Ectodermal cell (in vitro differentiated cells): Measurements from ENCODE around the gene CDH4.
"Not testable (repeated sequence)": the region's sequence is repeated elsewhere in the genome, so short reads cannot be mapped to it uniquely, and the experiment has no call there.

Experiments used
- H3K27ac ChIP-seq: 2 replicates; pipeline ENCODE4 v1.7.0; 2013; ENCODE audit warnings: mild to moderate bottlenecking, low read depth, low read length; ENCODE audit not compliant: insufficient read depth, poor library complexity, severe bottlenecking
- H3K27me3 ChIP-seq: 2 replicates; pipeline ENCODE4 v1.7.0; 2013; ENCODE audit warnings: mild to moderate bottlenecking, low read length; ENCODE audit not compliant: insufficient read depth, control insufficient read depth, poor library complexity, severe bottlenecking
- H3K36me3 ChIP-seq: one replicate; pipeline ENCODE4 v1.7.0; 2013; ENCODE audit warnings: low read length; ENCODE audit not compliant: control insufficient read depth, insufficient read depth
- H3K4me1 ChIP-seq: one replicate; pipeline ENCODE4 v1.7.0; 2013; ENCODE audit warnings: low read length; ENCODE audit not compliant: control insufficient read depth, insufficient read depth
- H3K4me3 ChIP-seq: 2 replicates; pipeline ENCODE4 v1.7.0; 2013; ENCODE audit warnings: low read depth, low read length, control low read depth; ENCODE audit not compliant: insufficient read depth
- H3K9me3 ChIP-seq: 2 replicates; pipeline ENCODE4 v1.7.0; 2013; ENCODE audit warnings: mild to moderate bottlenecking, low read length, moderate library complexity; ENCODE audit not compliant: control insufficient read depth
- WGBS, 2 experiments: methylation state at CpG; one replicate each; pipeline ENCODE4 v1.1.7; 2013; ENCODE audit warnings: missing lambda C conversion rate in 2 of 2; 5-methylcytosine and 5-hydroxymethylcytosine counted together

The CDH4 gene

GRCh38 chr20:61262514-61262913 is 10.5 kb downstream of the CDH4 start:
- Histone ChIP-seq H3K27me3 (no peaks in the 10 kb centered on the region), H3K36me3 (no peaks in the 10 kb centered on the region), H3K4me3 (no peak overlapping the region), H3K4me1 (no peaks in the 10 kb centered on the region), H3K27ac (no peak overlapping the region), H3K9me3 (no peaks in the 10 kb centered on the region)

GRCh38 chr20:61263084-61263695 is 11.1 kb downstream of the CDH4 start:
- no peaks in the 10 kb centered on the region for H3K9me3 ChIP-seq
- WGBS, 2 experiments: 58 to 59% methylated on average over 9 to 10 of the region's 10 CpGs

GRCh38 chr20:61263938-61264337 is 11.9 kb downstream of the CDH4 start:
- no peak overlapping the region for H3K27ac ChIP-seq
- H3K27me3 ChIP-seq: no peaks in the 10 kb centered on the region
- no peak overlapping the region for H3K4me3 ChIP-seq
- no peaks in the 10 kb centered on the region for H3K9me3 ChIP-seq
- H3K36me3 ChIP-seq: no peaks in the 10 kb centered on the region
- no peaks in the 10 kb centered on the region for H3K4me1 ChIP-seq
- WGBS, 2 experiments: 92 to 93% methylated on average over 9 of the region's 9 CpGs

More at GRCh38 chr20:61263084-61263695, 11.1 kb downstream of the CDH4 start:
- Histone ChIP-seq H3K4me3 (no peak overlapping the region), H3K27me3 (no peaks in the 10 kb centered on the region), H3K27ac (no peak overlapping the region), H3K4me1 (no peaks in the 10 kb centered on the region), H3K36me3 (no peaks in the 10 kb centered on the region)

- H3K27me3 ChIP-seq: no peaks in the 10 kb centered on the region
- no peaks in the 10 kb centered on the region for H3K36me3 ChIP-seq
- H3K27ac ChIP-seq: no peak overlapping the region
- H3K4me1 ChIP-seq: peaks cover 15% of the 10 kb centered on the region
- WGBS, 2 experiments: 92 to 94% methylated on average over 6 of the region's 6 CpGs
- H3K9me3 ChIP-seq: no peaks in the 10 kb centered on the region
- H3K4me3 ChIP-seq: no peak overlapping the region
Measured at GRCh38 chr20:61267241-61267640, 15.2 kb downstream of the CDH4 start.

GRCh38 chr20:61268024-61268423 is 16.0 kb downstream of the CDH4 start:
- H3K27ac ChIP-seq: no peak overlapping the region
- 93 to 94% methylated on average over 10 of the region's 10 CpGs for WGBS, 2 experiments
- H3K36me3 ChIP-seq: no peaks in the 10 kb centered on the region
- H3K9me3 ChIP-seq: no peaks in the 10 kb centered on the region
- H3K27me3 ChIP-seq: no peaks in the 10 kb centered on the region
- no peak overlapping the region for H3K4me3 ChIP-seq
- H3K4me1 ChIP-seq: peaks cover 20% of the 10 kb centered on the region

- WGBS, 2 experiments: 42 to 45% methylated on average over 27 to 28 of the region's 28 CpGs
- no peaks in the 10 kb centered on the region for H3K27me3 ChIP-seq
- H3K27ac ChIP-seq: no peak overlapping the region
- H3K4me3 ChIP-seq: no peak overlapping the region
- H3K4me1 ChIP-seq: peaks cover 20% of the 10 kb centered on the region
- no peaks in the 10 kb centered on the region for H3K9me3 ChIP-seq
- no peaks in the 10 kb centered on the region for H3K36me3 ChIP-seq
Measured at GRCh38 chr20:61271312-61272231, 19.5 kb downstream of the CDH4 start.

- not testable (repeated sequence) for H3K4me3 ChIP-seq, H3K27me3 ChIP-seq, H3K9me3 ChIP-seq, H3K27ac ChIP-seq, H3K36me3 ChIP-seq
- 90 to 94% methylated on average over 6 to 7 of the region's 7 CpGs for WGBS, 2 experiments
- peaks cover 20% of the 10 kb centered on the region for H3K4me1 ChIP-seq
Measured at GRCh38 chr20:61273024-61273423, 21.0 kb downstream of the CDH4 start.

GRCh38 chr20:61273666-61274065 is 21.6 kb downstream of the CDH4 start:
- not testable (repeated sequence) for H3K9me3 ChIP-seq, H3K36me3 ChIP-seq, H3K27ac ChIP-seq, H3K4me3 ChIP-seq, H3K27me3 ChIP-seq
- H3K4me1 ChIP-seq: peaks cover 20% of the 10 kb centered on the region
- WGBS, 2 experiments: 92 to 93% methylated on average over 1 of the region's 1 CpG

GRCh38 chr20:61274326-61274725 is 22.3 kb downstream of the CDH4 start:
- 90 to 96% methylated on average over 8 of the region's 8 CpGs for WGBS, 2 experiments
- no peak overlapping the region for H3K27ac ChIP-seq
- no peaks in the 10 kb centered on the region for H3K36me3 ChIP-seq
- H3K4me1 ChIP-seq: peaks cover 20% of the 10 kb centered on the region
- no peak overlapping the region for H3K4me3 ChIP-seq
- H3K27me3 ChIP-seq: no peaks in the 10 kb centered on the region
- H3K9me3 ChIP-seq: no peaks in the 10 kb centered on the region

- Histone ChIP-seq H3K27ac (no peak overlapping the region), H3K4me3 (no peak overlapping the region), H3K27me3 (no peaks in the 10 kb centered on the region), H3K4me1 (no peaks in the 10 kb centered on the region), H3K36me3 (no peaks in the 10 kb centered on the region), H3K9me3 (no peaks in the 10 kb centered on the region)
- WGBS, 2 experiments: 95% methylated on average over 4 of the region's 4 CpGs
Measured at GRCh38 chr20:61278296-61278695, 26.2 kb downstream of the CDH4 start.
